GM12874 (cell line): ENCODE results near the gene TERB1.

Source experiments
- TF ChIP-seq, protein P1 (sequence below): IDR thresholded peaks from 2 replicates; pipeline ENCODE4 v1.5.1; 2011; ENCODE audit warnings: low read depth, mild to moderate bottlenecking, control low read depth, low read length, moderate library complexity; ENCODE audit not compliant: insufficient read depth

TERB1 gene

DNA sequence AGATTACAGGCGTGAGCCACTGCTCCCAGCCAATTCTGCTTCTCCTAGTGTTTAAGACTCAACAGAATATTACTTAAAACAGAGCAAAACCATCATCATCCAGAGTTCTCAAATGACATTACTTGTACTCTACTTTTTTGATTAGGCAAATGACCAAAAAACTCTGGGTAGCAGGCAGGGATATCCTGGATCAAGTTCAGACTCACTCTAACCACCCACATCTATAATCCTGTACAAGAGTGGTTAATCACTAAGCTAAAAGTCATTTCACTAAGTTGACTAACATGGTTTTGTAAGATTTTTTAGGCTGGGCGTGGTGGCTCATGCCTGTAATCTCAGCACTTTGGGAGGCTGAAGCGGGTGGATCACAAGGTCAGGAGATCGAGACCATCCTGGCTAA, 22.6 kb upstream of the TERB1 start:
- TF ChIP-seq, protein P1, sequence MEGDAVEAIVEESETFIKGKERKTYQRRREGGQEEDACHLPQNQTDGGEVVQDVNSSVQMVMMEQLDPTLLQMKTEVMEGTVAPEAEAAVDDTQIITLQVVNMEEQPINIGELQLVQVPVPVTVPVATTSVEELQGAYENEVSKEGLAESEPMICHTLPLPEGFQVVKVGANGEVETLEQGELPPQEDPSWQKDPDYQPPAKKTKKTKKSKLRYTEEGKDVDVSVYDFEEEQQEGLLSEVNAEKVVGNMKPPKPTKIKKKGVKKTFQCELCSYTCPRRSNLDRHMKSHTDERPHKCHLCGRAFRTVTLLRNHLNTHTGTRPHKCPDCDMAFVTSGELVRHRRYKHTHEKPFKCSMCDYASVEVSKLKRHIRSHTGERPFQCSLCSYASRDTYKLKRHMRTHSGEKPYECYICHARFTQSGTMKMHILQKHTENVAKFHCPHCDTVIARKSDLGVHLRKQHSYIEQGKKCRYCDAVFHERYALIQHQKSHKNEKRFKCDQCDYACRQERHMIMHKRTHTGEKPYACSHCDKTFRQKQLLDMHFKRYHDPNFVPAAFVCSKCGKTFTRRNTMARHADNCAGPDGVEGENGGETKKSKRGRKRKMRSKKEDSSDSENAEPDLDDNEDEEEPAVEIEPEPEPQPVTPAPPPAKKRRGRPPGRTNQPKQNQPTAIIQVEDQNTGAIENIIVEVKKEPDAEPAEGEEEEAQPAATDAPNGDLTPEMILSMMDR, result no peak

DNA sequence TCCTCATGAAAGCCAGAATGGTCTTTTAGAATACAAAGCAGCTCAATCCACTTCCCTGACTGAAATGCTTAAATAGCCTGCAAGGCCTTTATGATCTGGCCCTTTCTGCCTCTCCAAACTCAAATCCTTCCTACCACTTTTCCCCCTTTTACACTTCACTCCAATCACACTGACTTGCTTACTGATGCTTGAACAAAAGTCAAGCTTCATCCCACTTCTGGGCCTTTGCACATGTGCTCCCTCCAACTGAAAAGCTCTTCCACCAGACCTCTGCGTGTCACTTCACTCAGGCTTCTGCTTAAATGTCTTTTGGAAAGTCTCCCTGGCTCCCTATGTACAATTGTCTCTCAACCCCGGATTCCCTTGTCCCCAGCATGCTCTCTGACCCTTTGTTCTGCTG, 13.3 kb upstream of the TERB1 start:
- TF ChIP-seq, protein P1, result no peak

- TF ChIP-seq, protein P1, result no peak
Measured at GRCh38 chr16:66811043-66811442, 9.7 kb upstream of the TERB1 start.

- TF ChIP-seq, protein P1, result no peak
Measured at GRCh38 chr16:66810391-66810790, 9.0 kb upstream of the TERB1 start.

DNA sequence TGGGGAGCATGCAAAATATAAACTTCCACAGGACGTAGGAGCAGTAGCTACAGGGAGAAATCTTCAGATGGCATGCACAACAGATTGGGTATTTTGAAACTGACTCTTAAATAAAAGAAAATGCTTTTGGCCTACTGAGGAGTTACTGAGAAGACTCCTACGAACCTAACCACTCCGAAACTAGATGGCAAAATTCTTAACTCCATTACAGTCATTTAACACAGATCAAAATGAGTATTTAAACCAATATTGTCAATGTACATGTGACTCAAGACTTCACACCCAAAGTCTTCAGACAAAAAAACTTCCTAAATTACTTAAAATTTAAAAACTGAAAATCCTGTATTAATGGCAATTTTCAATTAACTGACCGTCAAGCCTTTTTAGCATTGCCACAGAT, 8.4 kb upstream of the TERB1 start:
- TF ChIP-seq, protein P1, result no peak

- TF ChIP-seq, protein P1, result no peak
Measured at GRCh38 chr16:66802159-66802558, 775 bp upstream of the TERB1 start.

DNA sequence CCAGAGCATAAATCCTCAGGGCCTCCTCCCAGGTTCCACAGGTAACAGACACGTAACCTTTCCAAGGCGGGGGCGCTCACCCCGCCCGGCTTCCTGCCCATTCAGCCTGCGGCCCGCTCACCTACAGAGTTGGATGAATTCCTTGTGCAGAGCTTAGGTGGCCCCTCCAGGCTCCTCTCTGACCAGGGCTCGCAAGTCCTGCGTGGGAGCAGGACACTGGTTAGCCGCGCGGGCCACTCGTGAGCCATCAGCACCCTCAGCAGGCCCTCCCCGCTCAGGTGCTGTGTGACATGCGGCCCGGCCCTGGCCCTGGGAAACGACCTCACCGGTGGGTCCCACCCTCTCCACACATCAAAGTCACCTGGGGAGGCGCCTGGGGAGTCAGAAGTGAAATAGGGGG, 528 bp downstream of the TERB1 start:
- TF ChIP-seq, protein P1, result no peak

DNA sequence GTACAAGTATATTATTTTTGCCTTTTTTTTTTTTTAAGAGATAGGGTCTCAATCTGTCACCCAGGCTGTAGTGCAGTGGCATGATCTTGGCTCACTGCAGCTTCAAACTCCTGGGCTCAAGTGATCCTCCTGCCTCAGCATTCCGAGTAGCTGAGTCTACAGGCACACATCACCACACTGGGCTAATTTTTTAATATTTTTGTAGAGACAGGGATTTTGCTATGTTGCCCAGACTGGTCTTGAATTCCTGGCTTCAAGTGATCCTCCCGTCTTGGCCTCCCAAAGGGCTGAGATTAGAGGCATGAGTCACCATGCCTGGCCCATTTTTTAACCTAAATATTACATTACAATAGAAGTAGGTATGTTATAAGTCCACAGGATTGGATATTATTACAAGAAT, 3.2 kb downstream of the TERB1 start:
- TF ChIP-seq, protein P1, result no peak
